ENCODE measurements around the gene ZBTB7C.

Gene ZBTB7C

DNA sequence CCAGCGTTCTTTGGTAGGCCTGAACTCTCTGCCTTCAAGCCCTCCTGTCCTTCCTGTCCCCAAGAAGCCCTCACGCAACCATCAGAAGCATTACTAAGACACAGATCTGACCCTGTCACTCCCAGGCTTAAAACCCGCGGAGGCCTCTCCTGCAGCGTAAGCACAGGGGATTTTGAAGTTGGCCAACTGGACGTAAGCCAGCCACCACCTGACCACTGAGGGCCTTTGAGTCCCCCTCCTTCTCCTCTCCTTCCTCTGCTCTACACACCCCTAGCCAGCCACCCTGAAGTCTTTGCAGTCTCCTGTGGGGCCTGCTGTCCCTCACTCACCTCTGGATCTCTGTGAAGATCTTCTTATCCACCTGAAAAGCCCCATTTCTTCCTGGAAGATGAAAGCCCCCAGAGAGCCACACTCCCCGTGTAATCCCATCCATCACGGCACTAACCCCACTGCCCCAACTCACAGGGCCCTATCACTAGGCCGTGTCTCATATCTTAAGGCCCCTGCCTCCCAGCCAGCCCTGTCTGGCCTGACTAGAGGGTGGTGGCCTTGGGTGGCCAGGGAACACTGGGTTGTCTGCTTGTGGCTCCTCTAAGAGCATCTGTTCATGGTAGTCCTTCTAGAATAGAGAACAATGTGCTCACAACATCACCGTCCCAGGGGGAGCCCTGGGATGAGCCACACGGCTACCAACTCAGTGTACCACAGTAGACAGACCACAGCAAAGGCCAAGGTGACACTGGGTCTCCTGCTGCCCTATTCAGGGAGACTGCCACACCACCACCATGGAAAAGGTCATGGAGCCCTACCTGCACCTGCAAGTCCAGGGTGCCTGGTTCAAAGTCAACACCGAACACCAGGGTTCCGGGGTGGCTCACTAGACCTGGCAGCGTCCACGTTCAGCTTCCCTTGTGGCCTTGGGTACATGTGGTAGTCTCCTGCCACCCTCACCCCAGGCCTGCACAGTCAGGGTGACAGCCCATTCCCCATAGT is 191.6 kb downstream of the ZBTB7C start:
- no peak for DNase-seq (ENCODE audit: low read depth in 2 of 2)

DNA sequence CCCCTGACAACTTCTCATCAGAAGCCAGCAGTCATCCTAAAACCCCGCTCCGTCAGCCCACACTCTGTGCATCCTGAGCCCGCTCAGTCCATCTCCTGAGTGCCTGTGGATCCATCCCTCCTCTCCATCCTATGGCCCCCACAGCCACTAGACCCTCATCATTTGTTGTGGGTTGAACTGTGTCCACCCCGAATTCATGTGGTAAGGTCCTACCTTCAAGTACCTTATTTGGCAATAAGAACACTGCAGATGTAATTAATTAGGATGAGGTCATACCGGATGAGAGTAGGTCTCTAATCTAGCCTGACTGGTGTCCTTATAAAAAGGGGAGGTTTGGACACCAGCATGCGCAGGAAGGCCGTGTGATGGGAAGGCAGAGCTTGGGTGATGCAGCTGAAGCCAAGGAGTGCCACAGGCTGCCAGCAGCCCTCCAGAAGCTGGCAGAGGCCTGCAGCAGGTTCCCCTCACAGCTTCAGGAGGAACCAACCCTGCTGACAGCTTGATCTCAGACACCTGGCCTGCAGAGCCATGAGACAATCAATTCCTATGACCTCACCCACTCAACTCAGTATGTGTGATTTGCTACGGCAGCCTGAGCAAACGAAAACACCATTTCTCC is 192.4 kb downstream of the ZBTB7C start:
- DNase-seq (ENCODE audit: low read depth in 2 of 2): no peak

DNA sequence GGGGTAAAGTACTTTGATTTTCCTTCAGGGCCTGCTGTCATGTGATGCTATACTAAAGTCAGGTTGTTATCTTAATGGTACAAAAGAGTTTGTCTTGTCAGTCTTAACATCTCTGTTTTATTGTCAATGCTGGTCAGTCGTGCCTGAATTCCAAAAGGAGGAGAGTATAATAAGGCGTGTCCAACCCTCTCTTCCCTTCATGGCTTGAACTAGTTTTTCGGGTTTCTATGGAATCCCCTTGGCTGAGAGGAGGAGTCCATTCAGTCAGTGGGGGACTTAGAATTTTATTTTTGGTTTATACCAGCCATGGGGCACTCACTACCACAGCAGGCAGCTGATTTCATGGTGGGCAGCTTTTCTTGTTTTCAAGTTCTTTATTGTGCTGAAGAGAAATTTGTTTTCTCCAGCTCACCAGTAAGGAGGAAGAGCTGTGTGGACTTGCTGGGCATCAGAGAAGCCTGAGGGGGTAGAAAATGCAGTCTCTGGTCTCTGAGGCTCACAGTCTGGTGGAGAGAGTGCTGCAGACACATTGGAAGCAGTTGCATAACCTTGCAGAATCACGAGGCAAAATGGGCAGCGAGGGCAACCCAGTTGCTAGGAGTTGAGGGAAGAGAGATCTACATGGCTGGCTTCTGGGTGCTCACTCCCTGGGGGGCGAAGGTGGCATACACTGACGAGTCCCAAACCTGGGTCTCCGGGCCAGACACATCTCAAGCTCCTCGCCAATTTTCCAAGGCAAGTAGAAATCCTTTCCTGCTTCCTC is 193.1 kb downstream of the ZBTB7C start:
- DNase-seq (ENCODE audit: low read depth in 2 of 2): no peak

DNA sequence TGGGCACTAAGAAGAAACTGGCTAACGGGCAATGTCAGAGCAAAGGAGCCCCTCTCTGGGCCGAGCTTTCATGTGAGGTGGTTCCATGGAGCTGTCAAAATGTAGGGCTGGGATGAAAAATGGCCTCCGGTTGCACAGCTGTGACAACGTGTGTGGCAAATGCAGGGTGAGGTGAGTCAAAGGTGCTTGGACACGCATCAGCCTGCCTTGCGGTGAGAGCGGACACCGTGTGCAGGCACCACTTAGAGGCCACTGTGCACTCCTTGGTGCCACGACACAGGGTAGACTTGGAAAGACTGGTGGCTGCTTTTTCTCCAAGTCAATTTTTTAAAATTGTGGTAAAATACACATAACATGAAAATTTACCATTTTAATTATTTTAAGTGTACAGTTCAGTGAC is 195.4 kb downstream of the ZBTB7C start:
- DNase-seq (ENCODE audit: low read depth in 2 of 2): no peak

DNA sequence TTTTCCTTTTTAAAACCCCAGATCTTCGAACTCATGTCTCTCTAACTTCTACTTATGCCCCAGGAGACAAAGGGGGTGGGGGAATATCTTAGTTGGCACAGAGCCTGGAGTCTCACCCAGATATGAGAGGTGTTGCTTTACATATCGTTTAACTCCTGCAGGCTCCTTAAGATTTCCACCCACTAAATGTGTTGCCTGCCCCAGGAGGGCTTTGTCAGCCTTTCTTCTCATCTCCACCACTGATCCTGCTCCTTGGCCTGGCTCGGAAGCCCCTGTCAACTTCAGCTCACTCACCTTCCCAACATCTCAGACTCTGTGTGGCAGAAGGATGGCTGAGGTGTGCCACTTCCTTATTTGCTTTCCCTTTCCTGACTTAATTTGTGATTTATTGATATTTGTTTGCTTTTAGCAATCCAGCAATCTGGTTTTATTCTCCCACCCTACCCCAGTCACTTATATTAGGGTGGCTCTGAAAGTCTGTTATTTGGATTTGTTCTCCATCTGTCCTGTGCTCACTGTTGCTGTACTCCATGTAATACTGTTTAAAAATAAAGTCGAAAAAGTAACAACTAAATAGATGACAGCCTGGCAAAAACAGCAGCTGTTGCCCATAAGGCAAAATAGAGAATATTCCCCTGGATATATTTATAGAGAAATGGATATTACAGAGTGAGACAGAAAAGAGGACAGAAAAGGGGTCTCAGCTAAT is 200.6 kb downstream of the ZBTB7C start:
- DNase-seq (ENCODE audit: low read depth in 2 of 2): no peak

DNA sequence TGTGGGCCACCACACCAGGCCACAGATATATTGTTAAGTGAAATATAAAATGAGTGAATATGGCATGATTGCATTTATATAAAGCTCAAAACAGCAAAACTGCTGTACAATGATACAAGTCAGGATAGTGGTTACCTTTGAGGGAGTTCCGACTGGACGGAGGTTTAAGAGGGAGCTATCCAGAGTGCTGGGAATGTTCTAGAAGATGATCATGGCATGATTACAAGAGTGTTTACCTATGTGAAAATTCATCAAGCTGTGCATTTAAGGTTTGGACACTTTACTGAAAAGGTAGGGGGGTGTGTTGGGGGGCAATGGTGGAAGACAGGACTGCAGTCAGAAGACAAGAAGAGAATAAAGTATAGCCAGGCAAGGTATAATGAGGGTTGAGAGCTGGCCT is 201.4 kb downstream of the ZBTB7C start:
- DNase-seq (ENCODE audit: low read depth in 2 of 2): no peak

DNA sequence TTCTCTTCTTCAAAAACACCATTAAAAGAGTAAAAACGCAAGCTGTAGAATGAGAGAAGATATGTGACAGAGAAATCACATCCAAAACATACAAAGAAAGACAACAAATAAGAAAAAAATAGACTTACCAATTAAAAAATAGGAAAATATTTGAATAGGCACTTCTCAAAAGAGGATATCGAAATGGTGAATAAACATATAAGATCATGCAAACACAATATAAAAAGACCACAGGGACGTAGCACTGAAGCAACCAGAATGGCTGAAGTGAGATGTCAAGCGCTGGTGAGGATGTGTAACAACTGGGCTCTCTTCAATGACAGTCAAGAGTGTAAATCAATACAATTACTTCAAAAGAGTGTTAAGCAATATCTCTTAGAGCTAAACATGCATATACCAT is 202.3 kb downstream of the ZBTB7C start:
- no peak for DNase-seq (ENCODE audit: low read depth in 2 of 2)

DNA sequence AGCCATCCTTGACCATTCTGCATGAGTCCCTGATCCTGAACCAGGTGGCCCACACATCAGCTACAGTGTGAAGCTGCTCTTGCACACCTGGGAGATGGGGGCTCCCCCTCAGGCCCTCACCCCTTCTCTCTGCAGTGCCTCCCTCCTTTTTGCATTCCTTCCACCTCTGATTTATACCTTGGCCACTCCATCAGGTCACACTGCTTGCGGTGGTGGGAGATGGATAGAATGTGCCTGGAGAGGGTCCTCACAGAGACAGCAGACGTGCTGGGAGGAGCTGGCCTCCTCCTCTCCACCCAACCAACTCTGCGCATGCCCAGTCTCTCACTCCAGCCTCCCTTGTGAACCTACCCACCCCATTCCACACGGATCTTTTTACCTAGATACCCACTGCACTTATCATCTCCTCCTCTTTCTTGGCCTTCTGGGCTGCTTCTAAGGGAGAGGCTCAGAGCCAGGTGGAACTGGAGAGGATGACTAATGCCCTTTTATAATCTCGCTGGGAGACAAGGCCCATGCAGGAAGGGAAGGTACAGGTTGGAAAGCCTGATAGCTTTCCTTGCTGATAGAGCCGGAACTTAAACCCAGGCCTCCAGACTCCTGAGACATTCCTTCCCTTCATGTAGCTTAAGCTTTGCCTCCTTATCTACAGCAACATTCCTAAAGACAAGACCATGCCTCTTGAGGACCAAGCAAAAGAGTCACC is 205.1 kb downstream of the ZBTB7C start:
- no peak for DNase-seq (ENCODE audit: low read depth in 2 of 2)

DNA sequence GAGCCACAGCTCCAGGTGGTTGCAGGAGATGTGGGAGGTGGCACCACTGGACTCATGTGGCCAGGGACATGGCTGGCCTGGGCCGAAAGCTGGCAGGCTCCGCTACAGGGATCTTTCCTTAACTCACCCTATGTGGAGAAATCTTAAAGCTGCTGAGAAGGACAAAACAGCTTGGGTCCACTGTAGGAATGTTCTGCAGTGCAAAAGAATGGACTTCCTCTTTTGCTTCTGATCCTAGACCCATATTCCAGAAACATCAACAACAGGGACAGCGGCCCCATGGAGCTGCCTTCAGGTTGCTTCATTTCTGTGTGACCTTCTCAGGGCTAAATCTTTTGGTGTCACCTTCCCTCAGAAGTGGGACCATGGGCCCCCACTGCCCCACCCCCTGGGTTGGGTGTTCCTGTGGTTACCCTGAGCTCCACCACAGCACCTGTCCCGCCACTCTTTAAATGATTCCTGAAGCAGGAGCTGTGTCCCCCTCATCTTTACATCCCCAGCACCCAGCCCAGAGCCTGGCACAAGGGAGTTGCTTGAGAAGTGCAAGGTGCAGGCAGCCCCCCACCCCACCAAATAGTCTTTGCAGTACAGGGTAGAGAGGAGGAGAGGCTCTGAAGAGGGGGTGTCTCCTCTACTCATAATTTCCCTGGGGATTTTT is 205.8 kb downstream of the ZBTB7C start:
- DNase-seq (ENCODE audit: low read depth in 2 of 2): no peak

DNA sequence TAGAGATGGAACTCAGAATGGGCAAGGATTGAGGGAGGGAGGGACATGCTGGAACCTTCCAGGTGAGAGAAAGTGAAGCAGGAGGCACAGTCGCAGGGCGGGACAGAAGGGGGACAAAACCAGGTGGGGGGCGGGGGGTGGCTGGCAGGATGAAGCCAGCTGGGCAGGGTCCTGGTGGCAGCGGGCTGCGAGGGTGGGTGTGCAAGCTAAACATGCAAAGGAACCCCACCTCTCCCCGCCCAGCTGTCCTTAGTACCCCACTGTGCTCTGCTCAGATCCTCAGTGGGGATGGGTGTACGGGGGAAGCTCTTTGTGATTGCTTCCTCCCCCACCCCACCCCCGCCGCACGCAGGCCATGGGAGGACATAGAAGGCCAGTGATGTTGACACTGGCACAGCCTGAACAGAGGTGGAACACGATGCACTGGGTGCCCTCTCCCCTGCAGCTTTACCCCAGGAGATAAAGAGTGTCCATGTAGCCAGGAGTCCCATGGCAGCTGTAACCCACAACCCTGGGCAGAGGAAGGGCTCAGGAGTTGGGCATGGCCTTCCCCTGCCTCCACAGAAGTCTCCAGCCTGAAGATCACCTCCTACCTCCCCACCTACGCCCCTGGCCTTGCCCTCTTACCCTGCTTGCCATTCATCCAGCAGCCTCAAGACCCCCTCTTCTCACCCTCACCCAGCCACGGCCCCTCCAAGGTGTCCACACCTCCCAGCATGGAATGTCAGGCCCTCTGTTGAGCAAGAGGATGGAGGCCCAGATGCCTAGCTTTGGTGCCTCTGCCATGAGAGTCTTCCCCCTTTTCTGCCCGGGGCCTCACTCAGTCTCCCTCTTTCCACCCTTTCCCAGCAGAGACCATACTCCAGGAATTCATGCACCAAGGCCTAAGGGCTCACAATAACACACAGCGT is 206.6 kb downstream of the ZBTB7C start:
- DNase-seq (ENCODE audit: low read depth in 2 of 2): no peak

DNA sequence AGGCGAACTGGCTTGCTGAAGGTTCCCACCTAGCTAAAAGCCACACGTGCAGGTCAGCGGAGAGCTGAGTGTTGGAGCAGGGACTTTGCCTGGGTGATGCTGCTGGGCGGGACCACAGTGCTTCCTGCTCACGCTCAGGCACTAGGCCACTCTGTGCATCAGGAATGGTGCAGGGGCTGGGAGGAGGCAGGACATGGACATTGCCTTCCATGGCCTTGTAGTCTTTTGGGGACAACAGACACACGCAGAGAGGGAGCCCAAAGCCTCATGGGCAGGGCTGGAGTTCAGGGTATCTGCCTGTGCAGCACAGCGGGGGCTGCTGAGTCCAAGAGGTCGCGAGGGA is 207.2 kb downstream of the ZBTB7C start:
- no peak for DNase-seq (ENCODE audit: low read depth in 2 of 2)

DNA sequence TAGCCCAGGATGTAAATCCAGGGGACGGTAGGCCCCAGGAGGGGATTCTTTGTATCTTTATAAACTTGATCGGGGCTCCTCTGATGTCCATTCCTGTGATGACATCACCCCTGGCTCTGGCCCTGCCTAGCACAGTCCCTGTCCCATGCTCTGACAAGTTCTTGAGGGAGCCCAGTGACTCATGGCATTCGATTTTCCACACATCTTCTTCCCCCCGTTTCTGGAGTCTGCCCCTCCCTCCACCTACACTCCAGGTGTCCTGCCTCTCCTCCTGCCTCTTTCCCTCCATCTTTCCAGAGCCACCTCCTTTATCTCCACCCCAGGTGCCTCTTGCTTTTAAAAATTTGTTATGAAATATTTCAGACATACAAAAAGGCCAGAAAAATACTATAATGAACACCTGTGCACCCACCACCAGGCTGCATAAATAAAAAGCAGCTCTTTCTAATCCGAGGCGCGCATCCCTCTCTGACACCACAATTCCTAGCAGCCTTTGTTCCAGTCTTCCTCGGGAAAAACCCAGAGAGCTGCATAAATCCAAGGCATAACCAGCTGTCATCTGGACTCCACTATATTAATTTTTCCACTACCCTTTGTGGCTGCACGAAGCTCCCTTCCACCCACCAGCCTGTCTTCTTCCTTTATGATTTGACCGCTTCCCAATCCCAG is 207.7 kb downstream of the ZBTB7C start:
- no peak for DNase-seq (ENCODE audit: low read depth in 2 of 2)

DNA sequence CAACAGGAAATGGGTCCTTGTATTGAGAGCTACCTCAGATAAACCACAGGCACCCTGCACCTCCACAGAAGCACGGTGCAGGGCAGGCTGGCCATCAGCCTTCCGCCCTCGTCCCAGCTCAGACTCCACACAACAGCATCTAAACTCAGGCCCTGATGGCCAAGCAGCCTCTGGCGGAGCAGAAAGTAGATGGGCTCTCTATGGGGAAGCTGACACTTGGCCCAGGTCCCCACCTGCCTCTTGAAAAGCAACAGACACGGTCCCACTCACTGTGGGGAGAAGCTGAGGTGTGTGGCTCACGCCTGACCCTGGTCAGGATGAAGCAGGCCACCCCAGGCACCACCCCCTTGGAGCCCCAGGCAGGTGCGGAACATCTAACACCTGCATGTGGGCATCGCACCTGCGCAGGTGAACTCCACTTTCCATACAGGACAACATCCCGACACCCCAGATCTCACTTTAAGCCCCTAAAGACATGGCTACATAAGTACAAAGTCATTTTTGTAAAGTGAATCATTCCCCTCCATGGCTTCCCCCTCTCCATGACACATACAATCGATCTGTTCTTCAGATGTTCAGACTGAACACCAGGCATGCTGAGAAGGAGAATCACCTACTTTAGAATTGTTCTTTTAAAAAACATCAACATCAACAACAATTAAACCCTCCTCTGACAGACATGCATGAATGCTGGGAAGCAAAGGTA is 208.4 kb downstream of the ZBTB7C start:
- DNase-seq (ENCODE audit: low read depth in 2 of 2): no peak

DNA sequence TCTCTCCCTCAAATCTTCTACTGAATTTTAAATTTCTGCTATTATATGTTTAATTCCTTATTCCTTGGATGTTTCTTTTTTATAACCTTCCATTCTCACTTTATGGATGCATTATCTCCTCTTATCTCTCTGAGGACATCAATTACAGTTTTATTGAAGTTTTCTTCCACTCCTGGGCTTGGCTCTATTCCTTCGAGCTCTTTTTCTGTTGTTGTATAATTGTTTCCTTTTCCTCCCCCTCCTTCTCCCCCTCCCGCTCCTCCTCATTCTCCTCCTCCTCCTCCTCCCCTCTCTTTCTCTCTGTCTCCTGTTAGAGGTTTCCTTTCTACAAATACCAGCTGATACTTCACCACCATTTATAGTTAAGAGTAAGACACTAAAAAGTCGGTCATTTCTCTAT is 209.8 kb downstream of the ZBTB7C start:
- DNase-seq (ENCODE audit: low read depth in 2 of 2): no peak

DNA sequence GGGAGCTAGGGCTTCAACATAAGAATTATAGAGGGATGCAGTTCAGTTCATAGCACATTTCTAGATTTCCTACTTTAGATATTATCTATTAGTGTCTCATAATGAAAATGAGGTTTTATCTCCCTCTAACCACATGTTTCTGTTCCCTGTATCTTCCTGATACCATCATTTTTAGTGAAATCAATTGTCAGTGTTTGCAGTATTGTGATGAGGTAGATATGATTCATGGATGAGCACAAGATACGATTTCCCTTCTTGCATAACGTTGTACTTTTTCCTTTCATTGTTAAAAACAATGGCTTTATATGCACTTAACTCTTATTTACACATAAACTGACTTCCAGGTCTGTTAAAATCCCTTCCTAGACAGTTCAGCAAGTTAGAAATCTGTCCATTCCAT is 211.4 kb downstream of the ZBTB7C start:
- no peak for DNase-seq (ENCODE audit: low read depth in 2 of 2)

DNA sequence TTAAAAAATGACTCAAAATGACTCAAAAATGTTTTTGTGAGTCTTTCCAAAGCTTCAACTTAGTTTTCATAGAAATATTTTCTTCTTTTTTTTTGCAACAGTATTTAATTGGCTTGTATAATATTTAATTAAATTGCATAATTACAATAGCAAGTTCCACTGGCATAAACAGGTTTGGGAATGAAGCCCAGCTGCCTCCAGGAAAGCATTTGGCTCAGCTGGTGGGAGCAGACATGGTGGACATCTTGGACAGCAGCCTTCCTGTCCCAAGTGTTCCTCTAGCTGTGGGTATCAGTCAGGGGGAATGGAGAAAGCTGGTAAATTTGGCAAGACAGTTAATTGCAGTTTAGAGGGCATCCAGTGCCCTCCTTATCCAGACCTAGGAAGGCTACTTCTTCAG is 213.4 kb downstream of the ZBTB7C start:
- no peak for DNase-seq (ENCODE audit: low read depth in 2 of 2)

DNA sequence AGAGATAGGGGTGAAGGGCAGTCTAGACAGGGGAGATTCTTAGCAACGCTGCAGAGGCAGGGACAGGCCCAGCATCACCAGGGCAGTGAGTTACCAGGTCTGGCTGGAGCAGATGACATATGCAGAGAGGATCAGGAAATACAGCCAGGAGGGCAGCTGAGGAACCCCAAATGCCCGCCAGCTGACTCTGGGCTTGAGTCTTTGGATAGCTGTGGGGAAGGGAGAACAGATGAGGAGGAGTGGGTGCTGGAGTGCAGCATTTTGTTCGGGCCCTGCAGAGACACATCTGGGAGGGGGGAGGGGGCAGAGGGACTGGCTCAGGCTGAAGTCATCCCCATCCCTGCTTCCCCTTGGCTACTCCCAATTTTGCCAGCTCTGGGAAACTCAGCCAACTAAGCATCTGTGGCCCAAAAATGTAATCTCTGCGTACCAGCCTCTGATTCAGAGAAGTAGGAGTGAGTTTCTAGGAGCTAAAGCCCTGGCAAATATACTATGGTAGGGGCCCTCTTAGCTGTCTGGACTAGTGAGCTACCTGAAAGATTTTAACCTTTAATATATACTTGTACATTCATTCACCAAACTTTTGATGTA is 214.5 kb downstream of the ZBTB7C start:
- DNase-seq (ENCODE audit: low read depth in 2 of 2): no peak

All from stimulated activated CD4-positive, alpha-beta T cell treated with anti-CD3 and anti-CD28 coated beads, Interleukin-12 subunit alpha, Interleukin-12 subunit beta, amount 100 ng/mL, for 24 hours (primary cell).